ENCODE data around the gene C1QTNF9.

DNA sequence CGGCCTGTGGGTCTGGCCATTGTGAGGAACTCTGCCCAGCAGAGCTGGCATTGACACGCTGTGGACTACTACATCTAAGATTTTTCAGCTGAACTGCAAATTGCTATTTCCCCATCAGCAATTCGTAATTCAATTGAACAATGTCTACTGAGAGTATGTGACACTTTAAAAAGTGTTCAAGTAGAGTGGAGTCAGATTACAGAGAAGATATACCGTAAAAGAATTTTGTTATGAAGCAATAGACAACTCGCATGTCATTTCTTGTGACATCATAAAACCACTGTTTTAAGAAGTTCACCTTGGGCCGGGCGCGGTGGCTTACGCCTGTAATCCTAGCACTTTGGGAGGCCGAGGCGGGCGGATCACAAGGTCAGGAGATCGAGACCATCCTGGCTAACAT, 32.5 kb upstream of the C1QTNF9 start:
- TF ChIP-seq SUZ12 (IDR thresholded peaks at IDR 0.05; ENCODE audit: extremely low read depth, insufficient read depth, insufficient read length) (no peak), ZNF274 (IDR thresholded peaks at IDR 0.05; ENCODE audit: low read depth, low read length) (no peak)
